Activated CD4-positive, alpha-beta T cell treated with anti-CD3 and anti-CD28 coated beads, Interleukin-10, Interleukin-2, amounts not matched to agents 100 ng/mL and 50 ng/mL, durations not matched to agents 16 hours and 8 hours (primary cell): ENCODE results near the gene NAPG.
A peak's percentile ranks its signal among the peaks of the same experiment; 100 is the strongest.
"Not testable (repeated sequence)": the region's sequence is repeated elsewhere in the genome, so short reads cannot be mapped to it uniquely, and the experiment has no call there.

ENCODE experiments used
- DNase-seq: peaks from one replicate; pipeline ENCODE4 v3.0.0-alpha.2; 2020

Gene NAPG

GRCh38 chr18:10514601-10515000 is 11.2 kb upstream of the NAPG start:
- DNase-seq = no peak

DNA sequence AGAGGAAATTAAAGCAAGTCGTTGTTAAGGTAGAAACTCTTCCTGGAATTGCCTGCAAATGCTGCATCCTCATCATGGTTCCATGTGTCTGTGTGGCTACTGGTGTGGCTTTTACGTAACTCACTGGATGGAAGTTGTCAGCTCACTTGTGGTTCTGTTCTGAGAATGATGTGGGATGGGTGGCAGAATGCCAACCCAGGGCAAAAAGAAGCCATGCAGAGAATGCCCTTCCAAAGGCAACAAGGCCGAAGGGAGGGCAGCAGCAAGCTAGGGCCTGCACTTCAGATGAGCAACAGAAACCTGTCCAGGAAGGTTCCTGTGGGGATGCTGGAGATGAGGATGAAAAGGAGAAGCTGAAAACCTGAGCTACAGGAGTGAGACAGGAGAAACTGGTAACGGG is 10.4 kb upstream of the NAPG start:
- no peak for DNase-seq

GRCh38 chr18:10516078-10516477 is 9.7 kb upstream of the NAPG start:
- no peak for DNase-seq

- DNase-seq = no peak
These were observed 7.1 kb upstream of the NAPG start for GRCh38 chr18:10518595-10519255.

GRCh38 chr18:10519366-10519765 is 6.5 kb upstream of the NAPG start:
- no peak for DNase-seq

- peak; percentile 74 for DNase-seq
These were observed 5.6 kb upstream of the NAPG start for GRCh38 chr18:10519999-10520935.

DNA sequence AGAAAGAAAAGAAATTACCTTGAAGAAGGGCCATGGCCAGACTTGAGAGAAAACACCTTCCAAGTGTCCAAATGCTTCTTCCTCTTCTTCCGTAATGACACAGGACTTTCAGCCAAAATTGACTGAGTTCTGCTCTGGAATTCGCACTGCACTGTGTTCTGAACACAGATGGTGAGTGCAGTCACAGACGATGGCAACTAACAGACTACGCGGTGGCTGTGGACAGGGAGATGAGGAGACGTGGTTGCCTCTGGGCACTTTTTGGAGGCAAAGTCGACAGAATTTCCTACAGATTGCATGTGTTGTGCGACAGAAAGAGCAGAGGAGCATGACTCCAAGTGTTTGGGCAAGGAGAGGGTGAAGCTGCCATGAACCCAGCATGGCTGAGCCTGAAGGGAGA is 4.3 kb upstream of the NAPG start:
- no peak for DNase-seq

DNA sequence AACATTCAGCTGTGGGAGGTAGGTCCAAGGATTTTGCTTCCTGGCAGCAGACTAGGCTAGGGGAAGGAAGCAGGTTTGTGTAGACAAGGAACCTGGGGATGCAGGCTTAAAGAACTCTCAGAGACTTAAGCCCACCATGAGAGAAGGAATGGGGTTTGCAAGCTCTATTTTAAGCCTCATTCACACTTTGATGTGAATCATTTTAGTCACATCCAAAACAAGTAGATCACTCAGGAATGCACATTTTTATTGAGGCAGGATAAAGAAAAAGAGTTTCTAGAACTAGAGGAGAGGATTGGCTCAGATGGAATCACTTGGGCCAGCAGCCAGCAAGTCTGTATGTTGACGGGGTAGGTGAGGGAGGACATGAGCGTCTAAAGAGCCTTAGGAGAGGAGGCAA is 3.3 kb upstream of the NAPG start:
- DNase-seq = no peak

DNA sequence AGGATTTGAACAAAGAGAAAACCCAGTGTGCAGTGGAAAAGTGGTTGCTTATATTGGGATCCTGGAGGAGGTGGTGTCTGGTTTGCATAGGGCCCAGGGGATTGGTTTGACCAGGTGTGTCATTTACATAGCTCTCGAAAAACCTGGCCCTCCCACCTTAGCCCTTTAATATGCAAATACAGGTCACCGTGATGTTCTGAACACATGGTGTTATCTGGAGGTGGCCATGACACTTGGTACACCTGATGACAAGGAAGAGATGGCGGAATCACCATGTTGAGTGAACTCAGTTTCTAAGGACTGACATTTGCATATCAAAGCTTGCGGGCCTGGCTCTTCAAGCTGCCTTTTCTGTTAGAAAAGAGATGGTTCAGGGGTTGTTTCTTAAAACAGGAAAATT is 2.3 kb upstream of the NAPG start:
- DNase-seq = no peak

DNA sequence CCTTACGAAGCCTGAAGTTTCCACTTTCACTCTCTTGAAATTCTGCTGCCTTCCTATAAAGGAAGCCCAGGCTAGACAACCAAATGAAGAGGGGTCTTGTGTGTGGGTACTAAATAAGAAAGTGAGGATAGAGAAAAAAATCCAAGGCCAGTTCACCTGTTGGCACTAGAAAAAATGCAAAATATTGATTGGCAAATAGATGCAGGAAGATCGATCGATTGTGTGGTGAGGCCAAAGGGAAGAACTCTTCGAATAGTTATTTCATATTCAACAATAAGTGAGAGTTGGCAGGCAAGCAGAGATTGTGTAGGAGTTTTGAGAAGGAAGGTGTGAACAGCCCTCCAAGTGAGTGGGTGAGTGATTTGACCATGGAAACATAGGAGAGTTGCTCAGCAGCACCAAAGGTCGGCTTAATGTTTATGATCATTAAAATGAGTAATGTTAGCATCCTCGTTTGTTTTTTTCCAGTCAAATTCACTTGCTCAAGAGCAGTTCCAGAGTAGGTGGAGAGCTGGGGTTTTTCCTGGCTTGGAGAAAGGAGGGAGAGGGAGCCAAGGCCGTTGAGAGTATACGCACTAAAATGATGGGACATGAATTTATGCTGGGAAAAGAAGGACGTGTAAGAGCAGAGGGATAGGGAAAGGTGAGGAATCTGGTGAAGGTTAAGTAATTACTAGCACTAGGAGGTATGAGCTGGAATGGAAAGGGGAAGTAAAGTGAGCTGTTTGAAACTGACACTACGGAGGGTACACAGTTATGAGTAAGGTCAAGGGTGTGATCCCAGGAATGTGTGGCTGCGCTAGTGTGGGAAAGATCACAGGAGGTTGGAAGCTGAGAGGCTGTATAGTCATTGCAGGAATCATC is 1.1 kb upstream of the NAPG start:
- DNase-seq = no peak

GRCh38 chr18:10525371-10525691 is 496 bp upstream of the NAPG start:
- DNase-seq = no peak

DNA sequence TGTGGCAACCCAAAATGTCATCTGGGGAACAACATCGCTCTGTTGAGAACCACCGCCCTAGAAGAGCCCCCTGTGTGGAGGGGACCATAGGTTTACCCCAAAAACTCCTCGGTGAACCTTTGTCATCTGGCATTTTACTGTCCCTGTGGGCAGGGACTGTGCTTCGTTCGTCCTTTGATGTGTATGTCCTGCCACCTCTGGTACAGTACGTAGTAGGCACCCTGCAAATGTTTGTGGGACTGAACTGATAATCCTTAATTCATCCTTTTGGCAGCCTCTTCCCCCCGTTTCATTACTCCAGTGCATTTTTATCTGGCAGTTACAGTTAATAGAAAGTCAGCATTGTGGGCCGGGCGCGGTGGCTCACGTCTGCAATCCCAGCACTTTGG is 728 bp downstream of the NAPG start:
- no peak for DNase-seq

DNA sequence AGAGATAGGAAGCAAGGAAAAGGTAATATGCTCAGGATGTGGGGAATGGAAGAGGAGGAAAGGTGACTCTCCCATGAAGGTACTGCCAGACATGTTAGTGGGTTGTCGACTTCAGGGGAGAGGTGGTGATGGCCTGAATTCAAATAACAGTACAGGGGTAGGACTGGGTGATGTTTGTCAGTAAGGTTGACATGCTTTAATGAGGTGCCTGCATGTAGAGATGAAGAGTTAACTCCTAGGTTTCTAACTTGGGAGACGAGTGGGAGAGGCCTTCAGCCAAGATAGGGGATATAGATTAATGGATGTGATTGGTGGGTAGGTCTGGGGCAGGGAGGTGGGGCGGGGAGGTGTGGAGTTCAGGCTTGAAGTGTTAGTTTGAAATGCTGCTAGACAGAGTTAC is 2.6 kb downstream of the NAPG start:
- DNase-seq = no peak

DNA sequence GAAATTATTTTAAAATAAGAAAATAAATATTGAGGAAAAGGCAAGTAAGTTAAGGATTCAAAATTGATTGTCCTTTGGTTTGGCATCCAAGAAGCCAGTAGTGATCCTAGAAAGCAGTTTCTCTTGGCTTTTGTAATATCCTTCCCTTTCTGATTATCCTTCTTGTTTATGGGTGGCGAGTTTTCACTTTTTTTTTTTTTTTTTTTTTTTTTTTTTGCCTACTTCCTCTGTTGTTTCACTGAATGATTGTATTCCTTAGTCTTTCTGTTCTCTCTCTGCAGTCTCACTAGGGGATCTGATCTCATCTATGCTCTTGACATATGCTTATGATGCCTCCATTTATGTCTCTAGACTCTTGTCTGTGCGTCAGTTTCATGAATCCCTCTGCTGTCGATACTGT is 4.2 kb downstream of the NAPG start:
- DNase-seq = peak; percentile 11

- DNase-seq = peak; percentile 49
These were observed 5.0 kb downstream of the NAPG start for GRCh38 chr18:10530852-10531251.

GRCh38 chr18:10533111-10533510 is 7.3 kb downstream of the NAPG start:
- no peak for DNase-seq

DNA sequence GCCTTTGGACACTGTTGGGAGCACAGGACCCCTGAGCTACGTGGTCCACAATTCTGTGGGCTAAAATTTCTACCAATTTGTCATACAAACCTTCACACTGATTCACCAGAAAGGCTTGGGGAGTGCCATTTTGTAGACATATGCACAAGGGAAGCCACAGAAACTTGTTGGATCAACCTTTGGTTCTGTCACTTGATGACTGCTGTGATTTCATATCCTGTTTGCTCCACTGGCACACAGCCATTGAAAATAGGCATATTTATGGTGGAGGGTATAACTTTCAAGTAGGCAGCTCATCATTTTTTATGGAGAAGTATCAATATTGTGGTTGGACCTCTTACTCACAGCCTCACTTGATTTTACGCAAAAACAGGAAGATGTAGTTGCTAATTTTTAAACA is 10.5 kb downstream of the NAPG start:
- DNase-seq = no peak

DNA sequence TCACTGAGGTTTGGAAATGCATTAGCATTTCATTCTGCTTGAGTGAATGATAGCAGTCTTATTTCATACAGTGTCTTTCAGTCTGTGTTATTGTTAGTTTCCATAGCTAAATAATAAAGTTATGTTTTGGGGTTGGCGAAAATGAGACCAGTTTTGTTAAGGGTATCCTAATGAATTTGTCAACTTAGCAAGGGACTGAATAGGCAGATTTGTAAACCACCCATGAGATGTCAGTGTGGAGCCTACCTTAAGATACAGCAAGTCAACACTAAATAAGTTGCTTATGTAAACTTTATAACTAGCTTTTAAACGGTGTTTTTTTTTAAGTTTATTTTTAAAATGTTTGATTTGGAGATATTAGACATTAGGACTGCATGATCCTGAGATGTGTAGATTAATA is 11.9 kb downstream of the NAPG start:
- no peak for DNase-seq

GRCh38 chr18:10539124-10539523 is 13.3 kb downstream of the NAPG start:
- DNase-seq = not testable (repeated sequence)

DNA sequence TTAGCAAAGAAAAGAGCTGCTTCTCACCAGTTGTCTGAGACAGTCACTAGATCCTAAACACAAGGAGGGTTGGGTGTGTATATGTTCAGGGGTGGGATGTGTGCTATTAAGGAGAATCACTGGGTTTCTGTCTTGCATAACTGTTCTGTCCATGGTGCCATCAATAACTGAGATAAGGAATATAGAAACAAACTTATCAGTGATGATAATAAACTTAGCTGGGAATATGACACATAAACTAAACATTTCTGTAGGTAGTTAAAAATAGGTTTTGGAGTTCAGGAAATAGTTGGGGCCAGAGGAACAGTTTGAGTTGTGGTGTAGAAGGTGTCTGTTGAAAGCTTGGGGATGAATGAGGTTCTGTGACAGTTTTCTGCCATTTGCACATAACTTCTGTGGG is 17.4 kb downstream of the NAPG start:
- no peak for DNase-seq

- no peak for DNase-seq
These were observed 18.4 kb downstream of the NAPG start for GRCh38 chr18:10544093-10544748.

DNA sequence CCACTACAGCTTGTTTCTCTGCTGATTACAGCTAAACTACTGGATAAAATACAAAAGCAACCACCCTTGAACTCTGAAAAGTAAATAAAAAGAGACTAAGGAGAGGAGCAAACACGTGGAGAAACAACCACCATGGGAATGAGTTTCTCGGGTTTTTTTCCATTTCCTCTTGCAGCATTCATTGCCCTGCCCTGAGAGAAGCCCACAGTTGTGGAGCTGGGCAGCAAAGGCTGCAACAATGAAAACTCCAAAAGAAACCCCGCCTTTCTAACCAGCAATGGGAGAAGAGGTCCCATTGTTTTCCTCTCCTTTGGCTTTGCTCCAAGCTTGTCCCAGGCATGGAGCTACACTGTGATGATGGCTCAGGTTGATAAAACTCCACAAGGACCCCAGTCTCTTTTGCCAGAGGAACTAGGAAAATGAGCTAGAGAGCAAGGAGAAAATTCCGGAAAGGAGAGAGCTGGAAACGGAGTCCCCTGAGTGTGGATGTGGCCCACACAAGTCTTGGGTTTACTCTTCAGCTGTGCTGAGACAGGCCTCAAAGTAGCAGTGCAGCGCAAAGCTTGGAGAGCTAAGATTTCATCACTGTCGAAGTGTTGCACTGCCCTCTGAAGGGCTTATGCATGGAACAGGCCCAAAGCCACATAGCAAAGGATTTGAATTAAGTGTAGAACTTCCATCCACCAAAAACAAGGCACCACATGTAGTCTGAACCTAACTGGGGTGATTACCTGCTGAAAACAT is 20.9 kb downstream of the NAPG start:
- DNase-seq = no peak
